Neuronal stem cell (in vitro differentiated cells): ENCODE results near the gene LSAMP.

ENCODE experiments used
- DNase-seq: peaks from one replicate; pipeline ENCODE4 v3.0.0-alpha.2; 2013; ENCODE audit warnings: low spot score
- H2AFZ ChIP-seq: one replicate; pipeline ENCODE4 v1.6.1; 2013; ENCODE audit warnings: mild to moderate bottlenecking, low read length, inconsistent platforms
- H2AK5ac ChIP-seq: 2 replicates; pipeline ENCODE4 v1.6.1; 2013; ENCODE audit warnings: low read depth, mild to moderate bottlenecking, inconsistent platforms, low read length, moderate library complexity, mixed read lengths
- H2BK120ac ChIP-seq: 2 replicates; pipeline ENCODE4 v1.6.1; 2013; ENCODE audit warnings: low read depth, mild to moderate bottlenecking, inconsistent platforms, low read length, moderate library complexity, mixed read lengths
- H2BK12ac ChIP-seq: one replicate; pipeline ENCODE4 v1.6.1; 2013; ENCODE audit warnings: low read length, inconsistent platforms
- H2BK15ac ChIP-seq: 2 replicates; pipeline ENCODE4 v1.6.1; 2013; ENCODE audit warnings: mild to moderate bottlenecking, low read length, inconsistent platforms, mixed read lengths
- H2BK5ac ChIP-seq: one replicate; pipeline ENCODE4 v1.6.1; 2013; ENCODE audit warnings: inconsistent platforms, mild to moderate bottlenecking, low read length, moderate library complexity
- H3K14ac ChIP-seq: one replicate; pipeline ENCODE4 v1.6.1; 2013; ENCODE audit warnings: low read length, inconsistent platforms
- H3K18ac ChIP-seq: 2 replicates; pipeline ENCODE4 v1.6.1; 2013; ENCODE audit warnings: low read length, inconsistent platforms
- H3K23ac ChIP-seq: 2 replicates; pipeline ENCODE4 v1.6.1; 2013; ENCODE audit warnings: low read depth, mild to moderate bottlenecking, mixed read lengths, low read length, inconsistent platforms; ENCODE audit not compliant: poor library complexity
- H3K27ac ChIP-seq: replicated peaks from 3 replicates; pipeline ENCODE4 v1.5.1; 2013; ENCODE audit warnings: low read length, inconsistent platforms
- H3K27me3 ChIP-seq, 3 experiments: 2 replicates each; pipeline ENCODE4 v1.6.1; 2013; ENCODE audit warnings: low read length in 3 of 3, mild to moderate bottlenecking in 2 of 3, inconsistent platforms in 1 of 3, low read depth in 1 of 3, mixed read lengths in 1 of 3, moderate library complexity in 1 of 3; ENCODE audit not compliant: control insufficient read depth in 3 of 3, insufficient read depth in 3 of 3
- H3K36me3 ChIP-seq, 2 donors: replicated peaks in 1 of 2; 2 replicates each; pipeline ENCODE4 v1.6.1; 2013; ENCODE audit warnings: low read length in 2 of 2; ENCODE audit not compliant: control insufficient read depth in 2 of 2, insufficient read depth in 2 of 2
- H3K4ac ChIP-seq: 2 replicates; pipeline ENCODE4 v1.6.1; 2013; ENCODE audit warnings: inconsistent platforms, mild to moderate bottlenecking, low read length, moderate library complexity
- H3K4me1 ChIP-seq, 2 donors: 1 replicate in 1 of 2; 2 replicates in 1 of 2; pipeline ENCODE4 v1.6.1; 2013; ENCODE audit warnings: low read length in 2 of 2, low read depth in 1 of 2; ENCODE audit not compliant: control insufficient read depth in 2 of 2, insufficient read depth in 1 of 2
- H3K4me2 ChIP-seq: one replicate; pipeline ENCODE4 v1.6.1; 2013; ENCODE audit warnings: mild to moderate bottlenecking, low read length, inconsistent platforms; ENCODE audit not compliant: insufficient read depth, poor library complexity, severe bottlenecking
- H3K4me3 ChIP-seq, 2 donors: 2 replicates each; pipeline ENCODE4 v1.5.1; 2013; ENCODE audit warnings: low read length in 2 of 2, mild to moderate bottlenecking in 2 of 2, inconsistent platforms in 1 of 2, moderate library complexity in 1 of 2
- H3K79me1 ChIP-seq: one replicate; pipeline ENCODE4 v1.6.1; 2013; ENCODE audit warnings: low read depth, mild to moderate bottlenecking, inconsistent platforms, low read length, moderate library complexity
- H3K9ac ChIP-seq: one replicate; pipeline ENCODE4 v1.6.1; 2013; ENCODE audit warnings: mild to moderate bottlenecking, low read depth, low read length, inconsistent platforms; ENCODE audit not compliant: poor library complexity
- H3K9me3 ChIP-seq, 2 donors: replicated peaks in 1 of 2; 2 replicates each; pipeline versions ENCODE3 to v1.6.1; 2013; ENCODE audit warnings: low read length in 2 of 2, mild to moderate bottlenecking in 2 of 2, inconsistent platforms in 1 of 2, low read depth in 1 of 2, mixed read lengths in 1 of 2, moderate library complexity in 1 of 2; ENCODE audit not compliant: control insufficient read depth in 2 of 2, insufficient read depth in 1 of 2
- H4K8ac ChIP-seq: one replicate; pipeline ENCODE4 v1.6.1; 2013; ENCODE audit warnings: low read depth, mild to moderate bottlenecking, inconsistent platforms, low read length, moderate library complexity
- H4K91ac ChIP-seq: one replicate; pipeline ENCODE4 v1.6.1; 2013; ENCODE audit warnings: low read length, low read depth, mild to moderate bottlenecking, inconsistent platforms; ENCODE audit not compliant: poor library complexity
- WGBS, 2 donors: extraction: QIAGEN DNeasy Blood & Tissue Kit; methylation state at CpG; one replicate each; pipeline ENCODE4 v1.1.7; 2013; ENCODE audit warnings: missing lambda C conversion rate in 2 of 2, mixed read lengths in 1 of 2; ENCODE audit not compliant: insufficient read length in 2 of 2, insufficient replicate concordance in 1 of 2; ENCODE audit errors: extremely low coverage in 2 of 2; 5-methylcytosine and 5-hydroxymethylcytosine counted together

LSAMP gene

GRCh38 chr3:115905871-115906270, 539.4 kb downstream of the LSAMP start:
- Histone ChIP-seq H3K27ac (no peak overlapping the region), H3K79me1 (no peaks in the 10 kb centered on the region), H3K23ac (no peak overlapping the region), H3K4me3 (no peak overlapping the region), H4K8ac (no peak overlapping the region), H2AK5ac (no peak overlapping the region), H2BK5ac (no peak overlapping the region), H3K4me1 (no peaks in the 10 kb centered on the region), H3K14ac (no peak overlapping the region), H2BK15ac (no peak overlapping the region), H2BK120ac (no peak overlapping the region), H3K9ac (no peak overlapping the region), H3K27me3 (no peaks in the 10 kb centered on the region), H2AFZ (no peak overlapping the region), H3K4ac (no peak overlapping the region), H3K4me2 (no peak overlapping the region), H2BK12ac (no peak overlapping the region), H4K91ac (no peak overlapping the region), H3K36me3 (no peaks in the 10 kb centered on the region), H3K18ac (no peak overlapping the region), H3K9me3 (no peaks in the 10 kb centered on the region)
- WGBS, 2 donors, result no CpG with 5 or more reads among the region's 2 CpGs
- DNase-seq, result no peak

DNA sequence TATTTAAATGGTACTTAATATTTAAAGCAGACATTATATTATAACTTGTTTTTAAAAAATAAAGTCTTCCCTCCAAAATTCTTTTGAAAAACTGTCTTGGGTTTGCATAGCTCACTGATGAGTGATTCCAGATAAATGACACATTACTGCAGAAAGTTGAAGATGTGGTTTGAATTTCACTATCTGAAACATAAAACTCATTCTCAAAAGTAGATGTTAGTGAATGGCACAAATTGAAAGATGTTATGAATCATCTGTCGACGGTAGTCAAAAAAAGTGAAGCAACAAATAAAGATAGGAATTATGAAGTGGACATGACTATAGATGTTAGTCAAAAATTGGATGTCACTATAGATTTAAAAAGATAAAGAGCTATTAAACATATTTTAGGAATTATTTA, 541.4 kb downstream of the LSAMP start:
- no peak overlapping the region for H3K18ac ChIP-seq
- H3K27ac ChIP-seq, result no peak overlapping the region

DNA sequence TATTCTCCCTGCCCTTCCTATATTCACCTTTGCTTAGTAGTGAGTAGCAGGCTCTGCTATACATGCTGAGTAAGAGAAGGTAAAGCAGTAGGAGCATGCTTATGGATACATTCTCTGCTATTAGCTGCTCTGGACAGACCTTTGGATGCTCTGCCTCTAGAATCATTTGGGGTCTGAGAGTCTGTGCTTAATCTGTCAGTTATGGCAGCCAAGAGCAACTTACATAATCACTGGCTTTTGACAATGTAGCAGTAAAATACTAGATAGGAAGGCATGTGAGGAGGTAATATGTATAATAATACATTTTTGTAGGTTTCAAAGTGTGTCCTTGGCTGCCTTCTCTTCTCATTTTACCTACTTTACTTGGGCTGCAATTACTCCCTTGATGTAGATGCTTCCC, 544.3 kb downstream of the LSAMP start:
- no peak overlapping the region for H2BK12ac ChIP-seq
- H3K36me3 ChIP-seq, result no peaks in the 10 kb centered on the region
- no peak for DNase-seq
- no peak overlapping the region for H2BK15ac ChIP-seq
- H3K4me2 ChIP-seq, result no peak overlapping the region
- H3K23ac ChIP-seq, result no peak overlapping the region
- H2AK5ac ChIP-seq, result no peak overlapping the region
- H3K14ac ChIP-seq, result no peak overlapping the region
- no peak overlapping the region for H3K9ac ChIP-seq
- H4K8ac ChIP-seq, result no peak overlapping the region
- H2BK5ac ChIP-seq, result no peak overlapping the region
- H3K79me1 ChIP-seq, result no peaks in the 10 kb centered on the region
- H3K4me3 ChIP-seq, result no peak overlapping the region
- no peak overlapping the region for H3K27ac ChIP-seq
- no peak overlapping the region for H3K4ac ChIP-seq
- no peak overlapping the region for H4K91ac ChIP-seq
- H3K18ac ChIP-seq, result no peak overlapping the region
- H2AFZ ChIP-seq, result no peak overlapping the region
- no peaks in the 10 kb centered on the region for H3K9me3 ChIP-seq
- H2BK120ac ChIP-seq, result no peak overlapping the region
- peaks cover 5 to 10% of the 10 kb centered on the region in 2 donors for H3K4me1 ChIP-seq
- no peaks in the 10 kb centered on the region for H3K27me3 ChIP-seq

More for the DNA sequence above, 541.4 kb downstream of the LSAMP start:
- H3K4me1 ChIP-seq, result peaks cover 2 to 6% of the 10 kb centered on the region in 2 donors
- no peak overlapping the region for H3K4me3 ChIP-seq
- H2BK15ac ChIP-seq, result no peak overlapping the region
- H3K4me2 ChIP-seq, result no peak overlapping the region
- WGBS, 2 donors, result no CpG with 5 or more reads among the region's 2 CpGs
- H2AK5ac ChIP-seq, result no peak overlapping the region
- no peak overlapping the region for H3K4ac ChIP-seq
- H2BK120ac ChIP-seq, result no peak overlapping the region
- DNase-seq, result no peak
- no peaks in the 10 kb centered on the region for H3K79me1 ChIP-seq
- no peak overlapping the region for H2AFZ ChIP-seq
- H3K14ac ChIP-seq, result no peak overlapping the region
- no peak overlapping the region for H4K8ac ChIP-seq
- no peak overlapping the region for H2BK5ac ChIP-seq
- H4K91ac ChIP-seq, result no peak overlapping the region
- no peaks in the 10 kb centered on the region for H3K36me3 ChIP-seq
- H3K9me3 ChIP-seq, result no peaks in the 10 kb centered on the region
- no peak overlapping the region for H3K9ac ChIP-seq
- no peaks in the 10 kb centered on the region for H3K27me3 ChIP-seq
- no peak overlapping the region for H2BK12ac ChIP-seq
- no peak overlapping the region for H3K23ac ChIP-seq

DNA sequence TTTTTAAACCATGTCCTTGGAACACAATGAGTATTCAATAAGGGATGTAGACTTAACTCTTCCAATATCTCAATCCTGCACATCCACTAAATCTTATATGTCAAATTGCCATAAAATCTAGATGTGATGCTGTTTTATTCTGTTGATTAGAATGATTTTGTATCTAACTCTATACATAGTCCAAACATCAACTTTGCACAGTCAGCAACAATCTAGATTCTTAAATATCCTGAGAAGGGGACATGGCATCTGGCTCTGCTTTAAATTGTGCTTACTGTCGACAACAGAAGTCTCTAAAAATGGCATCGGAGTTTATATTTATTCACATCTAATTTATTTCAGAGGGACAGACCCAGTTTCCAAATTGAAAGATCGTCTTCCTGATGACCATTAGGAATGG, 545.8 kb downstream of the LSAMP start:
- Histone ChIP-seq H2BK12ac (no peak overlapping the region), H2BK5ac (no peak overlapping the region), H2BK15ac (no peak overlapping the region), H3K14ac (no peak overlapping the region), H3K9ac (no peak overlapping the region), H3K23ac (no peak overlapping the region), H3K27ac (no peak overlapping the region), H3K18ac (no peak overlapping the region), H3K4me2 (no peak overlapping the region), H3K4ac (no peak overlapping the region), H3K4me1 (peaks cover 9 to 10% of the 10 kb centered on the region in 2 donors), H3K79me1 (no peaks in the 10 kb centered on the region), H3K27me3 (no peaks in the 10 kb centered on the region), H3K36me3 (no peaks in the 10 kb centered on the region), H2AK5ac (no peak overlapping the region), H2BK120ac (no peak overlapping the region), H2AFZ (no peak overlapping the region), H3K9me3 (no peaks in the 10 kb centered on the region), H3K4me3 (no peak overlapping the region), H4K8ac (no peak overlapping the region), H4K91ac (no peak overlapping the region)
- DNase-seq, result no peak
- WGBS, 2 donors, result no CpG with 5 or more reads among the region's 3 CpGs
